AG04449 (cell line): ENCODE data around the gene MDH1B.

Experiments used
- CTCF ChIA-PET: fragments of 350-600 bp; formaldehyde crosslinking; extraction: SDS; loops from one replicate; lab custom pipeline; 2021; ENCODE audit warnings: antibody characterized with exemption; lab: Yijun Ruan, JAX
- POLR2A ChIA-PET: fragments of 400-600, 350-600 bp; formaldehyde crosslinking; extraction: SDS; loops from one replicate; lab custom pipeline; 2020; ENCODE audit warnings: antibody characterized with exemption, inconsistent platforms; lab: Yijun Ruan, JAX
- DNase-seq: peaks from one replicate; pipeline ENCODE4 v3.0.0-alpha.2; 2010; ENCODE audit warnings: low read depth, low spot score
- H3K4me3 ChIP-seq: 2 replicates; pipeline ENCODE4 v1.5.1; 2011; ENCODE audit warnings: low read depth, mild to moderate bottlenecking, control low read depth, low read length
- CTCF ChIP-seq: IDR thresholded peaks from one replicate; pipeline ENCODE4 v1.5.1; 2011; ENCODE audit warnings: mild to moderate bottlenecking, moderate library complexity, low read length, control low read depth, inconsistent platforms; ENCODE audit not compliant: insufficient read depth; ENCODE audit errors: missing control alignments

MDH1B gene

GRCh38 chr2:206802654-206803514, 37.8 kb upstream of the MDH1B start:
- DNase-seq = no peak
- POLR2A ChIA-PET = no interaction called here
- CTCF ChIA-PET = interaction anchor here (0.8 to 6.6 kb wide), 9 partner anchors 9 to 674 kb away, joined by 3 to 68 read pairs (median 3); partner anchors contain the start of genes FASTKD2 and MDH1B
- no peak for TF ChIP-seq CTCF
- H3K4me3 ChIP-seq = no peak overlapping the region

DNA sequence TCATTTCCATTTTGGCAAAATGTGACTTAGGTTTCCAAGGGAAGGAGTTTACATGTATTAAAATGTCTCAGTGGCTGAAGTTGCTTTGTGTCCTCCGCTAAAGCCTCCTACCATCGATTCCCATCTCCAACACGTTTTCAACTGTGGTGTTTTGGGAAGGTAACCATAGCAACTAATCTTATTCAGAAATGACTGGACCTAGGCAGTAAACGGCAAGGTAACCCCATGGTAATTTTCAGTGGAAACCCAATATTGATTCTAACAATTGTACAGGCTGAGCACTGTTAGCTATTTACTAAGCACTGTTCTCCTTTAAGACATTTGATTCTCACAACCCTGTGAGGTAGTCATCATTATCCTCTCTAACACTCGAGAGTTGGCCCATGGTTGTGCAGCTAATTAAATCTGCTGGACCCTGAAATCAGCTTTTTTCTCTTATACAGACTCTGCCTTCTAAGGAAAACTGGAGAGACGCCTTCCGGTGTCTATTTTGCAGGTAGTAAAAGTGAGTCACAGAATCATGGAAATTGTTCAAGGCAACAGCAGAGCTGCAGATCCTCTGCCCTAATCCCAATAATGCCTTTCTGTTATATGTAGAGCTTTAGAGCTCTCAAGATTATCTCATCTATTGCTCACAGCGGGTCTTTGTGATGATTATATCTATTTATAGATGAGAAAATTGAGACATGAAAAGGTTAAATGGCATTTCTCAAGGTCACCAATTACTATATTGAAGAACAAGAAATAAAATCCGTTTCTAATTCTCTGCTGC, 36.5 kb upstream of the MDH1B start:
- no peak for DNase-seq
- H3K4me3 ChIP-seq = no peak overlapping the region
- CTCF ChIA-PET = interaction anchor here (0.8 to 6.6 kb wide), 20 partner anchors 11 to 933 kb away, joined by 3 to 68 read pairs (median 5); no protein-coding TSS in a partner anchor
- POLR2A ChIA-PET = interaction anchor here (1.0 kb wide), 1 partner anchor 365 kb away, joined by 3 read pairs; the partner anchor contains the start of gene KLF7
- TF ChIP-seq CTCF = no peak

DNA sequence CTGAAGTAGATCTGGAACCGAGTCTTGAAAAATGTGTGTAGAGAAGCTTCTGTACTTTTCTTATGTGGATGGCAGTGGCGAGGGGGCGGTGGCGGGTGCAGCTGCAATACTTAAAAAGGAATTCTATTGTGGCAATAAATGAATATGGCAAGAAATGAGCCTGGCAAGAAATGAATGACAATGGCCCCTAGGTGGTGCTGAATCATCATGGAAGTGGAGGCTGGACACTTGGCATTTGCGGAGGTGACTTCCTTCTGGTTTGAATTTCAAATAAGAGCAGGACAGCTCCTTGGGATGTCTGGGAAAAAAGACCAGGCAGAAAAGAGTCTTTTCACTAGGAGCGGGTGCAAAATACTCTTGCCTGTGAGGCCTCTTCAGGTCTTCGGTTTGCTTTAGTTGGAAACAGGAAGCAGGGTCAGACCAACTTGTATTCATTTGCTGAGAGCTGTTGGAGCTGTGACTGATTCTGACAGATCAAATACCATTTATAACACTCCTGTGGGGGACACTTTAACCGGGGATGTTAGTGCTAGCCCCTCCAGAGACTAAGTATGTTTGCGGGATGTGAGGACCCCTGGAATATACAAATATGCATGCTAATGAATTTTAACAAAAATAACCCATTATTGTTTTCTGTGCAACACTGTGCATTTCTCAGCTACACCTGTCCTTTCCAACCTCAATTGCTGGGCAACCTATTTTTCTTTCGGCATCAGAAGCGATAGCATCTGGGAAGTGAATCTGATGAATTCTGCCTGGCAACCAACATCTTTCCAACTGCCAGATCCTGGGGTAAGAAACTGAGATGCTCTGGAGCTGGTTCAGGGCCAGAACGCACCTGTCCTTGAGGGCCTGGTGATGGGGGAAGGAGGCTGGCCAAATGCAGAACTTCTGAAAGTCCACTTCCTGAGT, 35.6 kb upstream of the MDH1B start:
- no peak overlapping the region for H3K4me3 ChIP-seq
- ChIA-PET POLR2A (interaction anchor here (1.0 kb wide), 1 partner anchor 365 kb away, joined by 3 read pairs; the partner anchor contains the start of gene KLF7), CTCF (interaction anchor here (0.6 to 6.6 kb wide), 37 partner anchors 10 to 1704 kb away, joined by 3 to 68 read pairs (median 4); partner anchors contain the start of gene KLF7)
- peak; percentile 68 for TF ChIP-seq CTCF
- DNase-seq = peak; percentile 38

- no peak for TF ChIP-seq CTCF
- ChIA-PET POLR2A (no interaction called here), CTCF (interaction anchor here (1.3 to 6.6 kb wide), 9 partner anchors 8 to 949 kb away, joined by 3 to 68 read pairs (median 20); no protein-coding TSS in a partner anchor)
- no peak overlapping the region for H3K4me3 ChIP-seq
- DNase-seq = no peak
Measured at GRCh38 chr2:206799083-206799482, 34.0 kb upstream of the MDH1B start.

- no peak overlapping the region for H3K4me3 ChIP-seq
- POLR2A ChIA-PET = no interaction called here
- CTCF ChIA-PET = interaction anchor here (1.9 kb wide), 1 partner anchor 16 kb away, joined by 11 read pairs; no protein-coding TSS in a partner anchor
- no peak for DNase-seq
- no peak for TF ChIP-seq CTCF
Measured at GRCh38 chr2:206798000-206798399, 32.9 kb upstream of the MDH1B start.
